ENCODE measurements around the gene OR5C1. TPM values are rescaled to one million over a fixed set of nuclear protein-coding genes. Genes with fewer than 3 reads are reported as not detected.

The OR5C1 gene
- polyA plus RNA-seq, 2 of the 4 experiments (the other 2 are of a cell fraction), result not detected

- DNase-seq (ENCODE audit: low read depth in 1 of 2, low spot score in 1 of 2), result no peak
- FAIRE-seq, result no peak
- Histone ChIP-seq H3K4me2 (peak overlapping the region; percentile 15; the same call in 1 of the 3 replicates), H3K27ac (no peak overlapping the region), H3K4me3 (no peak overlapping the region), H3K9me3 (no peaks in the 10 kb centered on the region), H3K4me1 (peaks cover 15% of the 10 kb centered on the region; the same call in 2 of the 3 replicates)
- ChIA-PET CTCF (interaction anchor here (1.1 to 3.6 kb wide), 4 partner anchors 10 to 721 kb away, joined by 3 to 23 read pairs (median 5); no protein-coding TSS in a partner anchor), POLR2A (no interaction called here)
- no peak for TF ChIP-seq ZSCAN20 (CRISPR knock-in tag; IDR thresholded peaks at IDR 0.05)
- TF ChIP-seq TFCP2L1 (CRISPR knock-in tag; IDR thresholded peaks at IDR 0.05), result no peak
- no peak for TF ChIP-seq RCOR1 (IDR thresholded peaks at IDR 0.05; ENCODE audit: low read depth, low read length)
- TF ChIP-seq KDM1A (IDR thresholded peaks at IDR 0.05; ENCODE audit: low read depth), result no peak
- TF ChIP-seq RFX5 (IDR thresholded peaks at IDR 0.05), result no peak
- TF ChIP-seq ATOH8 (CRISPR knock-in tag; IDR thresholded peaks at IDR 0.05; ENCODE audit: low read depth), result no peak
- TF ChIP-seq MYC (IDR thresholded peaks at IDR 0.05; ENCODE audit: borderline replicate concordance, low read length), result no peak
- TF ChIP-seq ESRRA (IDR thresholded peaks at IDR 0.05; ENCODE audit: borderline replicate concordance, low read length), result no peak
- no peak for TF ChIP-seq EP300 (IDR thresholded peaks at IDR 0.05)
- no peak for TF ChIP-seq HEYL (CRISPR knock-in tag; IDR thresholded peaks at IDR 0.05)
- no peak for TF ChIP-seq GATA3 (IDR thresholded peaks at IDR 0.05; ENCODE audit: borderline replicate concordance)
- TF ChIP-seq USF2 (IDR thresholded peaks at IDR 0.05), result no peak
- ATAC-seq, result 0 out of 6 replicates have a peak, but pooled peaks of 1 of the 2 experiments have one; percentile 20
- WGBS (ENCODE audit: missing lambda C conversion rate), result 62% methylated on average over 9 of the region's 9 CpGs
Observed at GRCh38 chr9:122819791-122820489, 31.2 kb downstream of the OR5C1 start.

- ChIA-PET POLR2A (no interaction called here), CTCF (interaction anchor here (0.9 to 3.6 kb wide), 7 partner anchors 8 to 723 kb away, joined by 3 to 23 read pairs (median 4); no protein-coding TSS in a partner anchor)
- H3K4me3 ChIP-seq, result no peak overlapping the region
- no peak for ATAC-seq
- TF ChIP-seq POLR2A (IDR thresholded peaks at IDR 0.05; ENCODE audit: low read length) (no peak), CTCF (IDR thresholded peaks at IDR 0.05) (no peak), CBX2 (IDR thresholded peaks at IDR 0.05; ENCODE audit: borderline replicate concordance, low read depth) (no peak), RARB (CRISPR knock-in tag; IDR thresholded peaks at IDR 0.05) (no peak), ELK1 (IDR thresholded peaks at IDR 0.05; ENCODE audit: low read depth, low read length) (no peak), TP53 (CRISPR knock-in tag; IDR thresholded peaks at IDR 0.05) (no peak), MAFK (IDR thresholded peaks at IDR 0.05; ENCODE audit: partially characterized antibody) (no peak), HES2 (IDR thresholded peaks at IDR 0.05) (no peak), E2F6 (IDR thresholded peaks at IDR 0.05; ENCODE audit: borderline replicate concordance, low read depth) (no peak), SREBF2 (IDR thresholded peaks at IDR 0.05) (no peak), FOXS1 (CRISPR knock-in tag; IDR thresholded peaks at IDR 0.05) (no peak), MYC (IDR thresholded peaks at IDR 0.05; ENCODE audit: borderline replicate concordance, low read length) (no peak), RNF2 (IDR thresholded peaks at IDR 0.05; ENCODE audit: borderline replicate concordance, low read depth) (no peak), POLR2AphosphoS2 (conservative IDR thresholded peaks at IDR 0.05; ENCODE audit: low read length) (no peak), MAZ (IDR thresholded peaks at IDR 0.05; ENCODE audit: borderline replicate concordance, low read depth, low read length) (no peak)
- no peaks in the 10 kb centered on the region for H3K9me3 ChIP-seq
- FAIRE-seq, result no peak
- H3K27ac ChIP-seq, result no peak overlapping the region
- peaks cover 15% of the 10 kb centered on the region; the same call in 2 of the 3 replicates for H3K4me1 ChIP-seq
- WGBS (ENCODE audit: missing lambda C conversion rate), result 94% methylated on average over 11 of the region's 11 CpGs
- DNase-seq (ENCODE audit: low read depth in 1 of 2, low spot score in 1 of 2), result no peak
- H3K4me2 ChIP-seq, result no peak overlapping the region
Observed at GRCh38 chr9:122820490-122820845, 31.7 kb downstream of the OR5C1 start.

All from A549 (cell line).